HFFc6 (cell line): ENCODE data around the gene APBB3. TPM values are rescaled to one million over a fixed set of nuclear protein-coding genes. Genes with fewer than 3 reads are reported as not detected.

Experiments
- DNase-seq: peaks from one replicate; pipeline ENCODE4 v3.0.0-alpha.2; 2018
- H3K27ac Mint-ChIP-seq: 2 replicates; pipeline ENCODE4 v1.8.0; 2020; ENCODE audit warnings: mild to moderate bottlenecking, mixed read lengths
- H3K27me3 Mint-ChIP-seq: 2 replicates; pipeline ENCODE4 v1.8.0; 2021; ENCODE audit warnings: mild to moderate bottlenecking, moderate library complexity, mixed read lengths; ENCODE audit not compliant: insufficient read depth
- H3K36me3 Mint-ChIP-seq: 2 replicates; pipeline ENCODE4 v1.8.0; 2021; ENCODE audit warnings: low read depth, mixed read lengths
- H3K4me1 Mint-ChIP-seq: 2 replicates; pipeline ENCODE4 v1.8.0; 2020; ENCODE audit warnings: low read depth, mixed read lengths
- H3K4me3 Mint-ChIP-seq: 2 replicates; pipeline ENCODE4 v1.8.0; 2020; ENCODE audit warnings: mild to moderate bottlenecking, moderate library complexity, mixed read lengths
- H3K9me3 Mint-ChIP-seq: 2 replicates; pipeline ENCODE4 v1.8.0; 2020; ENCODE audit warnings: mild to moderate bottlenecking, mixed read lengths
- total RNA-seq, 6 experiments: library from RNA; stranded (reverse); fragmentation: NEBNext Ultra II Directional; extraction: Animal tissue kit (Norgen Biotek cat#: 25700); gene quantifications; 2 replicates in 1 of 6; 3 replicates in 5 of 6; pipeline ENCODE4 v1.2.3, GENCODE V29; 2021
- TF ChIP-seq, protein P1 (sequence below): fragments of 200-600 bp; sonication (generic); IDR thresholded peaks from 2 replicates; pipeline ENCODE4 v1.5.0; 2021; ENCODE audit warnings: antibody characterized with exemption, mild to moderate bottlenecking

APBB3 gene
- total RNA-seq, 6 experiments from 2014 or later = 11.0 to 13.0 (median 11.7) TPM

DNA sequence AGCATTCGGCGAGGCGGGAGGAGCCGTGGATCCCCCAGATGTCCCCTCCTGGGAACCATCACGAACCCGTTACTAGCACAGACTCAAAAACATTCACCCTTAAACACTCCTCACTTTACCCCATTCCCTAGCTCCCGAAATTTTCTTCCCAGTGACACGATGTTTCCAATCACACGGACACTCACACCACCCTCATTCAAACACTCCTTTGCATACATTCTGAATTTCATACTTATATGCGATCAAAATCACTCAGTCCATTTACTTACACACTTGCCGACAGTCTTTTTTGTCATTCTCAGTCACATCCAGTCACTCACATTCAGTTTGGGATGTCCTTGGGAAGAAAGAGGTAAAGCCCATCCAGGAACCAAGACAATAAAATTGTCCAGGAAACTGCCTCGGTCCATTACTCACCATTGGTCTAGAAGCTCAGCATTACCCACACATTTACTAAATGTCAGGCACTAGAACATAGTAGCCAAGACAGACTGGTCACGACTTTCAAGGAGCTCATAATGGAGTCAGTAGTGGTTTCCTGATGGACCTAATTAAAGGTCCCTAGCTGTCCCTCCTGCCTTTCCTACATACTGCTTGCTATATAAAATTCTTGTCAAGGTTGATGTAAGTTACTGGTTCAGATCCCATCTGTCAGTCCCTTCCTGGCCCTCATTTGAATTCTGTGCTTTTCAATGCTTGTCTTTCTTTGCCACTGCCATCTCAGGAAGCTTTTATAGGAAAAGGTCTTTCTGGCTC is 804 bp upstream of the APBB3 start:
- Mint-ChIP-seq H3K4me3 (peak overlapping the region; percentile 95), H3K4me1 (peaks cover 27% of the 10 kb centered on the region), H3K36me3 (peaks cover 14% of the 10 kb centered on the region), H3K9me3 (no peaks in the 10 kb centered on the region), H3K27ac (peak overlapping the region; percentile 94), H3K27me3 (no peaks in the 10 kb centered on the region; the same call in 1 of the 2 replicates)
- TF ChIP-seq, protein P1, sequence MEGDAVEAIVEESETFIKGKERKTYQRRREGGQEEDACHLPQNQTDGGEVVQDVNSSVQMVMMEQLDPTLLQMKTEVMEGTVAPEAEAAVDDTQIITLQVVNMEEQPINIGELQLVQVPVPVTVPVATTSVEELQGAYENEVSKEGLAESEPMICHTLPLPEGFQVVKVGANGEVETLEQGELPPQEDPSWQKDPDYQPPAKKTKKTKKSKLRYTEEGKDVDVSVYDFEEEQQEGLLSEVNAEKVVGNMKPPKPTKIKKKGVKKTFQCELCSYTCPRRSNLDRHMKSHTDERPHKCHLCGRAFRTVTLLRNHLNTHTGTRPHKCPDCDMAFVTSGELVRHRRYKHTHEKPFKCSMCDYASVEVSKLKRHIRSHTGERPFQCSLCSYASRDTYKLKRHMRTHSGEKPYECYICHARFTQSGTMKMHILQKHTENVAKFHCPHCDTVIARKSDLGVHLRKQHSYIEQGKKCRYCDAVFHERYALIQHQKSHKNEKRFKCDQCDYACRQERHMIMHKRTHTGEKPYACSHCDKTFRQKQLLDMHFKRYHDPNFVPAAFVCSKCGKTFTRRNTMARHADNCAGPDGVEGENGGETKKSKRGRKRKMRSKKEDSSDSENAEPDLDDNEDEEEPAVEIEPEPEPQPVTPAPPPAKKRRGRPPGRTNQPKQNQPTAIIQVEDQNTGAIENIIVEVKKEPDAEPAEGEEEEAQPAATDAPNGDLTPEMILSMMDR = no peak
- DNase-seq = peak; percentile 35

DNA sequence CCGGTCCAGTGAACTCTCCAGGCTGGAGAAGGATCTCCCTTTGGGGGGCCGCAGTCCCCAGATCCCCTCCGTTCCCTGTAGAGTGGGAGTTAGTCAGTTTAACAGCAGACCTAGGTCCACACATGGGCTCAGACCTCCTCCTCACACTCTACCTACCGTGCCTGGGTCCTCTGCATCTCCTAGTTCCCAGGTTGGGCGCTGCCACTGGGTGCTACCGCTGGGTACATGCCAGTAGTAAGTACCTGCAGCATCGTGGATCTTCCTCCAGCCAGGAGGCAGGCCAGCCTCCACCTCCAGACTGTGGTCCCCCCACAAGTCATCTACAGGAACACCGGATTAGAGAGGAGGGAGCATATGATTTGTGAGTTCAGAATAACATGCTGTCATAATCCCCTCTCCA is 802 bp downstream of the APBB3 start:
- no peaks in the 10 kb centered on the region; the same call in 1 of the 2 replicates for H3K27me3 Mint-ChIP-seq
- TF ChIP-seq, protein P1 = no peak

DNA sequence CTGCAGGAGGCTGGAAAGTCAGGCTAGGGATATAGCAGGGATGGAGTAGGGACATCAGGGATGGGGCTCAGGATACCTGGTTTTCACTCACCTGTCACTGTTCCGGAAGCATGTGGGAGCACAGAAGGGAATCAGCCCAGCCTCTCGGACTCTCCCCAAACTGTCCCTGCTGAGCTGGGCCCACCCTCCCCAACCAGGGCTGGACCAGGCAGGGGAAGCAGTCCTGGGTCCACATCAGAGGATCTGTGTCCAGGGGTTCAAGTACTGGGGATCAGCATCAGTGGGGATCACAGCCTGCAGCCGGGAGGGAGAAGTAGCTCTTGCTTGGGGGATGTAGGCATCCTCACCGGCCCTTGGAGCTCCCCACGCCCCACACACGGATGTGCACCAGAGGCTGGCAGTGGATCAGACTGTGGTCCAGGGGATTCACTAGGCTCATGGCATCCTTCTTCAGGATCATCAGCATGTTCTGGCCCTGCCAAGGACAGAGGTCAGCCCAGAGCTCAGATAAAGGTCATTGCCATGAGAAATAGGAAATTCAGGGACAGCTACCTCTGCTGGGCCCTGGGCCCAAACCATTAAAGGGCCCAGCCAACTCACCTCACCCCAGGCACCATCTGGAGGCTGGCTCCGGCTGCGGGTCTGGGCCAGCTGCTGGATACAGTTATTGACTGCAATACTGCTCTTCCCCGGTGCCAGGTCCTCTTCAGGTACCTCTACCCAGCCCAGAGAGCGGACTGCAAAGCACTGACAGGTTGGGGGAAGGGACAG is 2.5 kb downstream of the APBB3 start:
- Mint-ChIP-seq H3K27ac (no peak overlapping the region), H3K4me1 (peaks cover 31% of the 10 kb centered on the region), H3K4me3 (no peak overlapping the region), H3K9me3 (no peaks in the 10 kb centered on the region), H3K27me3 (no peaks in the 10 kb centered on the region; the same call in 1 of the 2 replicates), H3K36me3 (peaks cover 10% of the 10 kb centered on the region)
- DNase-seq = no peak
- TF ChIP-seq, protein P1 = no peak

More for the DNA sequence above, 802 bp downstream of the APBB3 start:
- Mint-ChIP-seq H3K4me1 (peaks cover 27% of the 10 kb centered on the region), H3K4me3 (peak overlapping the region; percentile 95), H3K36me3 (peaks cover 12% of the 10 kb centered on the region), H3K27ac (peak overlapping the region; percentile 94), H3K9me3 (no peaks in the 10 kb centered on the region)
- DNase-seq = no peak

DNA sequence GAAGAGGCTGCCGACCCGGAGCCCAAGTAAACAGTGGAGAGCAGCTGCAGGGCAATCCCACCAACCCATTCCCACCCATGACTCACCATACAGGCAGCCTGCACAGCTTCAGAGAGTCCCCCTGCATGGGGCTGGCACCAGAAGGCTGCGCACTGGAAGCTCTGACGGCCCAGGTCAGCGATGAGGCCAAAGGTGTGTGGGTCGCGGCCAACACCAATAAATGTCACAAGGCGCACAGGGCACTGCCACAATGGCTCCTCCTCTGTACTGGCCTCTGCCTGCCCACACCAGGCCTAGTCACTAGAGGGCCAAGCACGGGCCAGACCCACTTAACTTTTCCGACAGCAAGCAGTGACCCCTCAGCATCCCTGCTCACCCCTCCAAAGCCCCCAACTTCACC is 4.2 kb downstream of the APBB3 start:
- TF ChIP-seq, protein P1 = peak; percentile 10; the same call in 1 of the 2 replicates
- no peak for DNase-seq
- Mint-ChIP-seq H3K9me3 (no peaks in the 10 kb centered on the region), H3K36me3 (peaks cover 20% of the 10 kb centered on the region), H3K27ac (no peak overlapping the region), H3K27me3 (no peaks in the 10 kb centered on the region; the same call in 1 of the 2 replicates), H3K4me1 (peaks cover 36% of the 10 kb centered on the region), H3K4me3 (no peak overlapping the region)

DNA sequence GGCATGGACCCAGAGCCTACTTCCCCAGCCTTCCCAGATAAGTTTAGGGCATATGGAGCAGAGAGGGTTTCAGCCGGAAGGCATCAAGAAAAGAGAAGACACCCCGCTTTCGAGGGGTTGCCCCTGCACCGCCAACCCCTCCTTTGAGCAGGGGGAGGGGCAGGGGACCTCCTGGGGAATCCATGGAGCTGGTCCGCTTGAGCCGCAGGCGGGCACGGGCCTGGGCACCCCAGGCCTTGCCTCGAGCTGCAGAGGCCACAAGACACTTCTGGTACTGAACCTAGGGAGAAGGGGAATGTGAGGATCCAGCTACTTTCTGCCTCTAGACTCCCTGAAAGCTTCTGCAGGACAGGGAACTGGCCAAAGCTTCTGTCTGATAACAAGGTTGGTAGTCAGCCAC is 5.9 kb downstream of the APBB3 start:
- no peaks in the 10 kb centered on the region for H3K9me3 Mint-ChIP-seq
- peaks cover 47% of the 10 kb centered on the region for H3K4me1 Mint-ChIP-seq
- H3K36me3 Mint-ChIP-seq = peaks cover 28% of the 10 kb centered on the region
- peaks cover 2% of the 10 kb centered on the region; the same call in 1 of the 2 replicates for H3K27me3 Mint-ChIP-seq
- DNase-seq = no peak
- TF ChIP-seq, protein P1 = no peak
- peak overlapping the region; percentile 86; the same call in 1 of the 2 replicates for H3K27ac Mint-ChIP-seq
- no peak overlapping the region for H3K4me3 Mint-ChIP-seq
